Activated naive CD4-positive, alpha-beta T cell treated with anti-CD3 and anti-CD28 coated beads, Interleukin-2, amount 50 U/mL, for 24 hours (primary cell): ENCODE data around the gene NFIA.

Experiments
- H3K27ac Mint-ChIP-seq: one replicate; pipeline ENCODE4 v1.8.0; 2021; ENCODE audit warnings: mild to moderate bottlenecking, mixed read lengths
- H3K27me3 Mint-ChIP-seq: one replicate; pipeline ENCODE4 v1.8.0; 2021; ENCODE audit warnings: mixed read lengths
- H3K36me3 Mint-ChIP-seq: one replicate; pipeline ENCODE4 v1.8.0; 2021; ENCODE audit warnings: mixed read lengths
- H3K4me1 Mint-ChIP-seq: one replicate; pipeline ENCODE4 v1.8.0; 2021; ENCODE audit warnings: mixed read lengths
- H3K4me3 Mint-ChIP-seq: one replicate; pipeline ENCODE4 v1.8.0; 2021; ENCODE audit warnings: mild to moderate bottlenecking, mixed read lengths
- H3K9me3 Mint-ChIP-seq: one replicate; pipeline ENCODE4 v1.8.0; 2021; ENCODE audit warnings: mixed read lengths

NFIA gene

DNA sequence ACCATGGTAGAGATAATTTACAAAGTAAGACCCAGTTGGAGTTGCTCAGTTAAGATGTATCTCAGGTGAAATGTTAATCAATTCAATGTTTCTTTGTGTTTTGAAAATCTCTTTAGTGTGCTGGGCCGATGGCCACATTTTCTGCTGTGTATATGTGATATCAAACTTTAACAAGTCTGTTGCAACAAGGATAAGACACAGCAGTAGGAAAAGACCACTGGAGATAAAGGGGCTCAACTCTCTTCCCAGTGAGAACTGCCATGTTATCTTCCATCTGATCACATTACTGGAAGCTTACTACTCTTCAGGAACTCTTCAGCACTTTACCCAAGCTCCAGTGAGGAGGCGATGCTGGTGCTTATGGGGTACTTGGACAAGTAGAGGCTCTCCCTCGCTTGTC, 227.7 kb downstream of the NFIA start:
- no peak overlapping the region for H3K27ac Mint-ChIP-seq
- no peak overlapping the region for H3K4me3 Mint-ChIP-seq
- no peaks in the 10 kb centered on the region for H3K36me3 Mint-ChIP-seq
- H3K27me3 Mint-ChIP-seq = no peaks in the 10 kb centered on the region
- no peaks in the 10 kb centered on the region for H3K9me3 Mint-ChIP-seq
- no peaks in the 10 kb centered on the region for H3K4me1 Mint-ChIP-seq

DNA sequence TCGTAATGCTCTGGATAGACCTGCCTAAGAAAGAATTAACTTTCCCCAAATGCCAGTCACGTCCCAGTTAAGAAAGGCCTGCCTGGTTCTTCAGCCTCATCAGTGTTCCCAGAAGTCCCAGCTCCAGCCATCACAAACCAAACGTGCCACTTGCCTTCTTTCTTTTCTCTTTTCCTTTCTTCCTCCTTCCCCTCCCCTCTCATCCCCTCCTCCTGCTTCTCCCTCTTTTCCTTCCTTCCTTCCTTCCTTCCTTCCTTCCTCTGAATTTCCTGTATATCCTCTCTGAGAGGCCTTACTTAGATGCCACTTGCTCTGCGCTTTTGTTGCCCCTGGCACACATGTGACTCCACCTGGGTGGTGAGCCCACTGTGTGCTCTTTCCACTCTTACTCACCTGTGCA, 228.2 kb downstream of the NFIA start:
- Mint-ChIP-seq H3K4me1 (no peaks in the 10 kb centered on the region), H3K9me3 (no peaks in the 10 kb centered on the region), H3K36me3 (no peaks in the 10 kb centered on the region), H3K27me3 (no peaks in the 10 kb centered on the region), H3K4me3 (no peak overlapping the region), H3K27ac (no peak overlapping the region)

DNA sequence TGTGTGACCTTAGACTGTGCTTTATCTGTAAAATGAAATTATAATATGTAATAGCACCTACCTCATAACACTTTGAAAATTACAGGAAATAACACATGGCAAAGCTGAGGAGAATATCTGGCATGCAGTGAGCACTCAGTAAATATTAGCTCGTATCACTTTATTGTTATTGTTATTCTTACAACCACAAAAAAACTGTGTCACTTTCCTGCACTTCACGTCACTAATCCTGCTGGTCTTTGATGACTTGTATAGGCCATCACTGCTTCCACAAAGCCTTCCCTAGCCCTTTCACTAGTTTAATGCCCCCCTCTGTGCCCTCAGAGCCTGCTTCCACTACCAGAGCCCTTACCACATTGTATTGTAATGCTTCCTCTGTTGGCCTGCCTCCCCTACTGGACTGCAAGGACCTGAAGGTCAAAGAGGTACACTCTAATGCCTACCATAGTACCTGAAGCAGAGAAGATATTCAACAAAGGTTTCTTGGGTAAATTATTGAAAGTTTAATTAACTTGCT, 231.6 kb downstream of the NFIA start:
- H3K27ac Mint-ChIP-seq = no peak overlapping the region
- peaks cover 6% of the 10 kb centered on the region for H3K4me1 Mint-ChIP-seq
- H3K9me3 Mint-ChIP-seq = no peaks in the 10 kb centered on the region
- no peak overlapping the region for H3K4me3 Mint-ChIP-seq
- H3K27me3 Mint-ChIP-seq = no peaks in the 10 kb centered on the region
- no peaks in the 10 kb centered on the region for H3K36me3 Mint-ChIP-seq

GRCh38 chr1:61315011-61315410, 232.7 kb downstream of the NFIA start:
- H3K27me3 Mint-ChIP-seq = no peaks in the 10 kb centered on the region
- peaks cover 11% of the 10 kb centered on the region for H3K4me1 Mint-ChIP-seq
- H3K36me3 Mint-ChIP-seq = peaks cover 2% of the 10 kb centered on the region
- no peak overlapping the region for H3K4me3 Mint-ChIP-seq
- H3K9me3 Mint-ChIP-seq = no peaks in the 10 kb centered on the region
- no peak overlapping the region for H3K27ac Mint-ChIP-seq

DNA sequence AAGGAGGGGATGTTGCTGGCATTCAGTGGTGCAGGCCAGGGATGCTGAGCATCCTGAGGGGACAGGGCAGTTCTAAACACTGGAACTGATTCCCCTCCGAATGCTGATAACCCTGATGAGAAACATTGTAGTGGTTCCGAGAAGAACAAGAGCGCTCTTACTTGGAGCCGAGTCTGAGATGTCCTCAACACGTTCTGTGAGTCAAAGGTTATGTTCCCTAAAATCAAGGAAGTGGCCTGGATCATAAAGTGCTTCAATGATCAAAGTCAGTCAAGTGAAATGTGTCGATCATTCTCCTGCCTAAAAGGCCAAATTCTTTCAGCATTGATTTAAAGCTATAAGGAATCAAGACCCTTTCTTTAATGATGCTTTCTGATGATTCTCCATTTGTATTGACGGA, 234.1 kb downstream of the NFIA start:
- Mint-ChIP-seq H3K27ac (no peak overlapping the region), H3K36me3 (peaks cover 2% of the 10 kb centered on the region), H3K4me1 (peaks cover 11% of the 10 kb centered on the region), H3K9me3 (no peaks in the 10 kb centered on the region), H3K4me3 (no peak overlapping the region), H3K27me3 (no peaks in the 10 kb centered on the region)

DNA sequence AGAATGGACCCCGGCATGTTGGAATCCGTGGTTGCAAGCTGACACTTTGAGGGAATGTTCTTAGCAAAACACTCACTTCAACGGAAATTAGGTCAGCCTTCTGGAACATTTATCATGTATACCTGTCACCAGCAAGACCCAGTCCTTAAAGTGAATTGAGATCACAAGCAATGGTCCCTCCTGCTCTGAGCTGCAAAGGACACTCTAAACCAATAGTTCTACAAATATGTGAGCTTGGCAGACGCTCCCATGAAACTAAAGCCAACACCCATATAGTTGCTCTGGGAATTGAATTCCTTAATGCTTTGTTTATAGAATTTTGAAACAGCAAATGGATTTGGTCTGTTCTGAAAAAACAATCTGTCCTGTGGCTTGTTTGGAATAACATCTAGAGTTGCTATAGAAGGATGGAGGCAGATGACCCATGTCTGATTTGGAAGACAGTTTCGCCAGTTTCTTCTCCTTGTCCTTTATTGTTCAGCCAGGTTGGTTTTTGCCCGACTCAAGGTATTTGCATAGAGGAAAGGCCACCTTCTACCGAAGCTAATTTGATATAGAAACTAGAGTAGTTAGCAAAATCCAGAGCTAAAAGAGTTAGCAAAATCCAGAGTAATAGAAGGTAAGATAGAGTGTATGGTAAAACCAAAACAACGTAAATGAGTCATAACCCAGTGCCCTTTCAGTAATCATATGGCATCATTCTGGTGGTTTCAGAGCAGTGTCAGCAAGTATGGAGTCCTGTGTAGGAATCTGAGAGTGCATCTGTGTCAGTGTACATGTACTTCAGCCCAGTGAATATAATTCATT, 236.2 kb downstream of the NFIA start:
- no peak overlapping the region for H3K4me3 Mint-ChIP-seq
- H3K27me3 Mint-ChIP-seq = no peaks in the 10 kb centered on the region
- H3K9me3 Mint-ChIP-seq = no peaks in the 10 kb centered on the region
- H3K27ac Mint-ChIP-seq = no peak overlapping the region
- H3K4me1 Mint-ChIP-seq = peaks cover 11% of the 10 kb centered on the region
- peaks cover 2% of the 10 kb centered on the region for H3K36me3 Mint-ChIP-seq

DNA sequence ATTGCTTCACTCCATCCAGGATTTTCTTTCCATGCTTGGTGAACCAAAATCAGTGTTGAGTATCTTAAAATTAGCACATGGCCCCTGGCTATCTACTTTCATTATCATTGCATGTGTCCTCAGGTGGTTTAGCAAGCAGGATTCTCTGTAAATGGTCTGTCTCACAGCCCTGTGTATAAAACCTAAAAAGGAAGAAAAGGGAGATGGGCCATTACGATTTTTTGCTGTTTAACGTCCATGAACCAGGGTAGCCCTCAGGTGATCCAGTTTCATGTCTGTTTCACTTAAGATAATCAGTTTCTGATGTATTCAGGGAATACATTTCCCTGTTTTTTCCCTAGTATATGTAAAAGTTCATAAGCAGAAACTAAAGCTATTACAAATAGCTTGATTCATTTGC, 238.2 kb downstream of the NFIA start:
- peaks cover 11% of the 10 kb centered on the region for H3K4me1 Mint-ChIP-seq
- peaks cover 2% of the 10 kb centered on the region for H3K36me3 Mint-ChIP-seq
- no peak overlapping the region for H3K27ac Mint-ChIP-seq
- H3K4me3 Mint-ChIP-seq = no peak overlapping the region
- H3K27me3 Mint-ChIP-seq = no peaks in the 10 kb centered on the region
- H3K9me3 Mint-ChIP-seq = no peaks in the 10 kb centered on the region

- Mint-ChIP-seq H3K27me3 (no peaks in the 10 kb centered on the region), H3K9me3 (no peaks in the 10 kb centered on the region), H3K4me1 (peaks cover 11% of the 10 kb centered on the region), H3K27ac (no peak overlapping the region), H3K36me3 (peaks cover 2% of the 10 kb centered on the region), H3K4me3 (no peak overlapping the region)
Measured at GRCh38 chr1:61322008-61322744, 239.8 kb downstream of the NFIA start.

DNA sequence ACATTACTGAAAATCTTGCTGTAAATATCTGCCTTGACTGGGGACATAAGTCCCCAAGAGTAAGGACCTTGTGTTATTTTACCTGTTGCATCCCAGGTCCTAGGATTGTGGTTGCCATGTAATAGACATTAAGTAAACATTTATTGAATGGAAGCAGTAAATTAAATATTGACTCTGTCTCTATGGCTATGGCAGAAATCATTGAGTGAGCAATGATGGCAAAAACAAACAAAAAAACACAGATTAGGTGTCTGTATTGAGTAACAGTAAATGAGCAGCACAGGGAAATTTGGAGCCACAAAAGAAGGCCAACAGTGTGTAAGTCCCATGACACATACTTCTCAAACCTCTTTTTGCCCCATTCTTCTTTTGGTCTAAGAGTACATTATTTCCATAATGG, 240.4 kb downstream of the NFIA start:
- H3K27ac Mint-ChIP-seq = no peak overlapping the region
- H3K4me3 Mint-ChIP-seq = no peak overlapping the region
- H3K4me1 Mint-ChIP-seq = peaks cover 11% of the 10 kb centered on the region

GRCh38 chr1:61323681-61324328, 241.4 kb downstream of the NFIA start:
- Mint-ChIP-seq H3K9me3 (no peaks in the 10 kb centered on the region), H3K27me3 (no peaks in the 10 kb centered on the region), H3K36me3 (peaks cover 2% of the 10 kb centered on the region), H3K4me3 (no peak overlapping the region), H3K27ac (no peak overlapping the region), H3K4me1 (peaks cover 7% of the 10 kb centered on the region)

More for the DNA sequence above, 240.4 kb downstream of the NFIA start:
- Mint-ChIP-seq H3K27me3 (no peaks in the 10 kb centered on the region), H3K36me3 (peaks cover 2% of the 10 kb centered on the region), H3K9me3 (no peaks in the 10 kb centered on the region)

DNA sequence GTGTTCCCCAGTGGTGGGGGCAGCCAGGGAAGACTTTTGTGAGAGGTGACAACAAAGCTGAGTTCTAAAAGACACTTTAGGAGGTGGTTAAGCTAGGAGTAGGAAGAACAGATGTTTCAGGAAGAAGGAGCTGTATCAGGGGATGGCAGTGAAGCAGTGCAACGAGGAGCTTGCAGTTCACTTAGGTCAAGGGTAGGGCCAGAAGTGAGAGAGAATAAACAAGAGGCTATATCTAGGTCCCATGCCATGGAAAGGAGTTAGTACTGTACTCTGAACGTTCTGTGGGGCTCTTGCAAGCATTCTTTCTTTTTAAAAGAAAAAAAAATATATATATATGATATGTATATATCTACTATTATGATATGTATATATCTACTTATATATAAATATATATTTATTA, 244.4 kb downstream of the NFIA start:
- no peaks in the 10 kb centered on the region for H3K36me3 Mint-ChIP-seq
- H3K9me3 Mint-ChIP-seq = no peaks in the 10 kb centered on the region
- no peak overlapping the region for H3K27ac Mint-ChIP-seq
- H3K4me1 Mint-ChIP-seq = no peaks in the 10 kb centered on the region
- no peak overlapping the region for H3K4me3 Mint-ChIP-seq
- no peaks in the 10 kb centered on the region for H3K27me3 Mint-ChIP-seq

- Mint-ChIP-seq H3K4me1 (no peaks in the 10 kb centered on the region), H3K27me3 (no peaks in the 10 kb centered on the region), H3K36me3 (no peaks in the 10 kb centered on the region), H3K27ac (no peak overlapping the region), H3K4me3 (no peak overlapping the region), H3K9me3 (no peaks in the 10 kb centered on the region)
Measured at GRCh38 chr1:61327436-61327835, 245.1 kb downstream of the NFIA start.

GRCh38 chr1:61329556-61329955, 247.2 kb downstream of the NFIA start:
- no peak overlapping the region for H3K4me3 Mint-ChIP-seq
- H3K36me3 Mint-ChIP-seq = no peaks in the 10 kb centered on the region
- no peaks in the 10 kb centered on the region for H3K4me1 Mint-ChIP-seq
- no peak overlapping the region for H3K27ac Mint-ChIP-seq
- H3K9me3 Mint-ChIP-seq = no peaks in the 10 kb centered on the region
- no peaks in the 10 kb centered on the region for H3K27me3 Mint-ChIP-seq

- Mint-ChIP-seq H3K9me3 (no peaks in the 10 kb centered on the region), H3K4me1 (no peaks in the 10 kb centered on the region), H3K27me3 (no peaks in the 10 kb centered on the region), H3K4me3 (no peak overlapping the region), H3K27ac (no peak overlapping the region), H3K36me3 (no peaks in the 10 kb centered on the region)
Measured at GRCh38 chr1:61330018-61330417, 247.7 kb downstream of the NFIA start.

DNA sequence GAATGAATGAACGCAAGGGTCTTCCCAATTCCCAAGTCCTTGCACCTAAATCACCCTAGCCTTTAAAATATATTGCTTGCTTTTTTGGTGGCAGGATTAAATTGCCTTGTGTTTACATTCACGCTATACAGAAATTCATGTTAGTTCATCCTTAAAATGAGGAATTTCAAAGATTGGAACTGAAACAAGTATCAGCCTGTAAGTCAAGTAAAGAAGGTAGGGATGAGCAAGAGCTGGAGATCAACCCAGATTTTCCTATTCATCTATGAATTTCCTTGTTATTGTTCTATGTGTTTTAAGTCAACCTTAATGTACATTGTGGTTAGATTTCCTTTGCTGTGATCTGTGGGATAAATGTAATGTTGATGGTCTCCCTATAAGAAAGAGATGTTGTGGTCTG, 248.2 kb downstream of the NFIA start:
- Mint-ChIP-seq H3K36me3 (no peaks in the 10 kb centered on the region), H3K27me3 (no peaks in the 10 kb centered on the region), H3K4me3 (no peak overlapping the region), H3K27ac (no peak overlapping the region), H3K9me3 (no peaks in the 10 kb centered on the region), H3K4me1 (no peaks in the 10 kb centered on the region)

GRCh38 chr1:61332196-61332753, 249.9 kb downstream of the NFIA start:
- Mint-ChIP-seq H3K27ac (no peak overlapping the region), H3K9me3 (no peaks in the 10 kb centered on the region), H3K27me3 (no peaks in the 10 kb centered on the region), H3K4me1 (no peaks in the 10 kb centered on the region), H3K36me3 (no peaks in the 10 kb centered on the region), H3K4me3 (no peak overlapping the region)
